GM12891 (cell line): Measurements from ENCODE around the gene C2CD4A.

ENCODE experiments used
- POLR2A ChIP-seq: IDR thresholded peaks from 2 replicates; pipeline ENCODE4 v1.6.1; 2011; ENCODE audit warnings: low read depth, low read length, control low read depth
- POLR2AphosphoS5 ChIP-seq: IDR thresholded peaks from 2 replicates; pipeline ENCODE4 v1.6.1; 2011; ENCODE audit warnings: low read depth, low read length, control low read depth
- SPI1 ChIP-seq: IDR thresholded peaks from 2 replicates; pipeline ENCODE4 v1.6.1; 2011; ENCODE audit warnings: low read depth, low read length, control low read depth
- TAF1 ChIP-seq: IDR thresholded peaks from 2 replicates; pipeline ENCODE4 v1.6.1; 2011; ENCODE audit warnings: low read depth, low read length, control low read depth

DNA sequence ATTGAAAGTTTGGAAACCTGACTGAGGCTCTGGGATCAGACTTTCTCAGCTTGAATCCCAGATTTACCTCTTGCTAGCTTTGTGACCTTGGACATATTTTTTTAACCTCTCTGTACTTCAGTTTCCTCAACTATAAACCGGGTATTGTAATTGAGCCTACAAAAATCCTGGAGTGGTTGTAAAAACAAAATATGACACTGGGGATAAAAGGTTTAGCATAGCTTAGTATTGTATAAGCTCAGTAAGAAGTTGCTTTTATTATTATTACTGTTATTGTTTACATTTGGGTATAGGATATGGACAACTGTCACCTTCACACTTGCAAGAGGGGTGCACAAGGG, 21.5 kb downstream of the C2CD4A start:
- TF ChIP-seq POLR2A (no peak), TAF1 (no peak), POLR2AphosphoS5 (no peak), SPI1 (no peak)
